Spleen (tissue), 11 donors: ENCODE data around the gene NUDT4. TPM values are rescaled to one million over a fixed set of nuclear protein-coding genes. Genes with fewer than 3 reads are reported as not detected.

Source experiments
- DNase-seq: peaks from one replicate; pipeline ENCODE4 v3.0.0-alpha.2; 2020
- H3K27ac ChIP-seq, 8 donors: fragments of 200-600 bp; sonication (generic) in 7 of 8; 1 replicate in 4 of 8; 2 replicates in 4 of 8; pipeline versions ENCODE4 v1.5.0 to v1.8.0; 2016 to 2021; ENCODE audit warnings: inconsistent platforms in 4 of 8, mild to moderate bottlenecking in 4 of 8, moderate library complexity in 1 of 8
- H3K27me3 ChIP-seq, 7 donors: fragments of 200-600 bp; sonication (generic) in 6 of 7; replicated peaks in 1 of 7; 1 replicate in 4 of 7; 2 replicates in 3 of 7; pipeline versions ENCODE4 v1.5.0 to v1.8.0; 2016 to 2021; ENCODE audit warnings: inconsistent platforms in 3 of 7, mild to moderate bottlenecking in 1 of 7
- H3K36me3 ChIP-seq, 6 donors: fragments of 200-600 bp; sonication (generic) in 5 of 6; 1 replicate in 4 of 6; 2 replicates in 2 of 6; pipeline versions ENCODE4 v1.5.0 to v1.8.0; 2016 to 2021; ENCODE audit warnings: inconsistent platforms in 2 of 6
- H3K4me1 ChIP-seq, 6 donors: fragments of 200-600 bp; sonication (generic) in 5 of 6; 1 replicate in 3 of 6; 2 replicates in 3 of 6; pipeline versions ENCODE4 v1.5.0 to v1.8.0; 2016 to 2021; ENCODE audit warnings: inconsistent platforms in 3 of 6
- H3K4me3 ChIP-seq, 8 donors: fragments of 200-600 bp; sonication (generic) in 7 of 8; 1 replicate in 4 of 8; 2 replicates in 4 of 8; pipeline versions ENCODE4 v1.5.0 to v1.8.0; 2016 to 2021; ENCODE audit warnings: inconsistent platforms in 4 of 8, mild to moderate bottlenecking in 4 of 8, moderate library complexity in 2 of 8
- H3K9me3 ChIP-seq, 8 donors: fragments of 200-600 bp; sonication (generic) in 7 of 8; 1 replicate in 4 of 8; 2 replicates in 4 of 8; pipeline versions ENCODE4 v1.5.0 to v1.8.0; 2016 to 2021; ENCODE audit warnings: inconsistent platforms in 4 of 8
- CTCF ChIP-seq, 11 experiments: fragments of 200-600 bp in 7 of 11; fragments of 450-650 bp in 4 of 11; sonication (generic) in 4 of 11; IDR thresholded peaks in 8 of 11; conservative IDR thresholded peaks in 3 of 11; 1 replicate in 7 of 11; 2 replicates in 4 of 11; pipeline versions ENCODE4 v1.4.0 to v1.8.0; 2016 to 2021; ENCODE audit warnings: antibody characterized with exemption in 11 of 11, inconsistent platforms in 4 of 11, mild to moderate bottlenecking in 1 of 11
- POLR2A ChIP-seq, 3 donors: fragments of 450-650 bp; IDR thresholded peaks; one replicate each; pipeline ENCODE4 v1.5.1; 2017; ENCODE audit warnings: antibody characterized with exemption in 3 of 3, mild to moderate bottlenecking in 1 of 3
- POLR2AphosphoS5 ChIP-seq, 3 donors: sonication (generic); formaldehyde crosslinking; IDR thresholded peaks; one replicate each; pipeline ENCODE4 v1.5.1; 2017; ENCODE audit warnings: antibody characterized with exemption in 3 of 3
- WGBS, 5 donors: extraction: QIAGEN DNeasy Blood & Tissue Kit in 3 of 5; methylation state at CpG; one replicate each; pipeline versions ENCODE4 v1.1.5 to v1.1.7; 2013 to 2018; 5-methylcytosine and 5-hydroxymethylcytosine counted together
- intact Hi-C: fragments of 100-400 bp; cut with DNase I; formaldehyde crosslinking; loops from one replicate; pipeline ENCODE4 v1.15.0; 2023; ENCODE audit warnings: low total_unique reads
- polyA plus RNA-seq, 3 donors: library from polyadenylated mRNA; stranded (reverse); fragments of 200-250 nt; gene quantifications; one replicate each; pipeline ENCODE4 v1.2.1, GENCODE V29; 2013
- total RNA-seq, 7 donors: library from RNA; depleted of rRNA in 3 of 7; stranded (reverse); fragments of >200 nt in 3 of 7; fragmentation: NEBNext Ultra II Directional in 4 of 7; extraction: Animal tissue kit (Norgen Biotek cat#: 25700) in 4 of 7; gene quantifications; one replicate each; pipeline versions ENCODE4 v1.1.0 to v1.2.1, GENCODE V29; 2016 to 2021
- donor health status: healthy with polysubstance abuse.
- donor health status: DM: no; HTN: no; CAD: no; lungs with moderate emphysema.
- donor health status: DM: no; HTN: no; CAD: no.
- donor health status: Bipolar disorder and iron deficiency.
- donor health status: healthy.
- donor health status: DM: no; HTN: no; CAD: no.
- donor health status: DM: yes; HTN: yes; CAD: no.

NUDT4 gene
- total and polyA plus RNA-seq, 10 donors = 14.9 to 59.3 (median 42.2) TPM

- no peak for DNase-seq
- TF ChIP-seq CTCF (IDR thresholded peaks at IDR 0.05 in 8 of 11, conservative IDR thresholded peaks at IDR 0.05 in 3 of 11) (peak; percentile 39 to 79 (median 69)), POLR2A (IDR thresholded peaks at IDR 0.05) (no peak)
- WGBS, 5 donors = 21 to 32% (median 29%) methylated on average over 1 of the region's 1 CpG
- Histone ChIP-seq H3K27ac (no peak overlapping the region), H3K4me1 (peaks cover 39 to 99% (median 77%) of the 10 kb centered on the region in 6 donors), H3K9me3 (no peaks in the 10 kb centered on the region), H3K27me3 (no peaks in the 10 kb centered on the region), H3K4me3 (peak overlapping the region in 1 of 8 donors; percentile 25), H3K36me3 (no peaks in the 10 kb centered on the region)
- intact Hi-C loops = loop anchor here (10.0 kb wide), 2 partner anchors 425 to 635 kb away; no protein-coding TSS in a partner anchor
Observed at GRCh38 chr12:93419388-93420034, 41.8 kb downstream of the NUDT4 start.

DNA sequence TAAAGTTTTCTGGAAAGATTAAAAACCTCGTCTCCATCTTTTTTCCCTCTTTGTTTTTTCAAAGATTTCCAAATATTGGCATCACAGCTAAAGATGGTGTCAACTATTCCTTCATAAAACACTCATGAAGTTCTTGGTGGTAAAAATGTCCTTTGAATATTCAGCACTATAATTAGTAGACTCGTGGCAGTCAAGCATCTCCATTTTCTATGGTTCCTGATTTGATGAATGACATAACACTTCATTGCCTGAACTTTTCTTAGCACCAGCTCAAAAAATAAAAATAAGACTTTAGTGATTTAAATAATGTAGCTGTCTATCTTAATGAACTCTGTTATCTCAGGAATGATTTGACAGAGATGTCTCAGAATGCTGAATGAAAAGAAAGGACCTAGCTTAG lies 44.3 kb downstream of the NUDT4 start:
- no peaks in the 10 kb centered on the region for H3K27me3 ChIP-seq
- 52 to 65% (median 59%) methylated on average over 2 of the region's 2 CpGs for WGBS, 5 donors
- no peaks in the 10 kb centered on the region for H3K9me3 ChIP-seq
- DNase-seq = no peak
- peaks cover 51 to 99% (median 79%) of the 10 kb centered on the region in 6 donors for H3K4me1 ChIP-seq
- H3K36me3 ChIP-seq = no peaks in the 10 kb centered on the region
- intact Hi-C loops = loop anchor here (10.0 kb wide), 1 partner anchor 427 kb away; no protein-coding TSS in a partner anchor
- no peak overlapping the region for H3K27ac ChIP-seq
- TF ChIP-seq CTCF (IDR thresholded peaks at IDR 0.05 in 8 of 11, conservative IDR thresholded peaks at IDR 0.05 in 3 of 11) (no peak), POLR2A (IDR thresholded peaks at IDR 0.05) (no peak), POLR2AphosphoS5 (IDR thresholded peaks at IDR 0.05) (no peak)
- no peak overlapping the region for H3K4me3 ChIP-seq

DNA sequence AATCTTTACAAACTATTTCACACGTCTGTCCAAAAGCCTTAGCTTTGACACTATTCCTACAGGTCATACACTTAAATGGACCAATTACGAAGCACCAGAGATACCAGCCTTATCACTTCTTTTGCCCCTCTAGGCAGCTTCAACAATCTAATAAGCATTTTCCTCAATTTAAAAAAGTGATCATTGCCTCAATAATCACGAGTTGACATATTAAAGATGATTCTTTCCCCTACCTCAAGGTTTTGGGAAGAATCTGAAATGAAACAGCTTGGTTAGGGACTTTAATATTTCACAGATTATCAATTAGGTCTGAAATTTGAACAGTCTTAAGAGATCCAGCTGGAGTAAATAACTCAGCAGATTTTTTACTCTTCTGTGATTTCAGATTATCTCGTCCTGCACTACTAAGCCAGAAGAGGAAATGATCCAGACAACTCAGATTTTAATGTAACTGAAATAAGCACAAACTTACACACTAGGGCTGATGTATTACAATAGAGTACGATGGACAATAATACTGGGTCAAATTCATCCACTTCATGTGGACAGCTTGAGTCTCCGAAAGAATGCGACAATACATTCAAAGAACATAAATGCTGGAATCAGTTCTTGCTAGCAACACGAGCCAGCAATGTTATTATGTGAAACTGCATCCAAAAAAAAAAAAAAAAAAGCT lies 48.1 kb downstream of the NUDT4 start:
- H3K36me3 ChIP-seq = no peaks in the 10 kb centered on the region
- H3K4me3 ChIP-seq = no peak overlapping the region
- intact Hi-C loops = loop anchor here (10.0 kb wide), 1 partner anchor 431 kb away; no protein-coding TSS in a partner anchor
- WGBS, 5 donors = 54 to 65% (median 63%) methylated on average over 8 of the region's 8 CpGs
- H3K9me3 ChIP-seq = no peaks in the 10 kb centered on the region
- no peak for DNase-seq
- TF ChIP-seq POLR2A (IDR thresholded peaks at IDR 0.05) (no peak), CTCF (IDR thresholded peaks at IDR 0.05 in 8 of 11, conservative IDR thresholded peaks at IDR 0.05 in 3 of 11) (no peak), POLR2AphosphoS5 (IDR thresholded peaks at IDR 0.05) (no peak)
- H3K27ac ChIP-seq = peak overlapping the region in 4 of 8 donors; percentile 9 to 50 (median 22)
- H3K4me1 ChIP-seq = peaks cover 57 to 100% (median 83%) of the 10 kb centered on the region in 6 donors
- H3K27me3 ChIP-seq = no peaks in the 10 kb centered on the region

DNA sequence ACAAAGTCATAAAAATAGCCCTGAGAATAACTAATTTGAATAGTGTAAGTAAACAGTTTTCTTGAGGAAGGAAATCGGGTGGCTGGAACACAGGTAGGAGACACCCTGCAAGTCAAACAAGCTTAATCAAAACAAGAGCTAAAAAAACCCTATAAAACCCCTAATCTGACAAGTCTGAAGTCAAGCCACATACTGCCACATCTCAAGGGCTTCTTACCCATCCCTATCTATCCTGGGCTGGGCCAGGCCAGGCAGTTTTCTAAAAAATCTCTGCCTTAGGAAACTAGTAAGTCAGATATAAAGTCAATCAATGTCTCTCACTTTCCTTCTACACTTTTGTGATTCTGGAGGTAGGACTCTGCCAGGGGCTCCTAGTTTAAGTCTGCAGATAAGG lies 48.7 kb downstream of the NUDT4 start:
- Histone ChIP-seq H3K36me3 (no peaks in the 10 kb centered on the region), H3K27me3 (no peaks in the 10 kb centered on the region), H3K9me3 (no peaks in the 10 kb centered on the region), H3K4me1 (peaks cover 57 to 100% (median 83%) of the 10 kb centered on the region in 6 donors), H3K27ac (peak overlapping the region in 4 of 8 donors; percentile 9 to 50 (median 18)), H3K4me3 (no peak overlapping the region)
- WGBS, 5 donors = 29 to 50% (median 40%) methylated on average over 1 of the region's 1 CpG
- DNase-seq = no peak
- intact Hi-C loops = loop anchor here (10.0 kb wide), 1 partner anchor 432 kb away; no protein-coding TSS in a partner anchor
- TF ChIP-seq POLR2A (IDR thresholded peaks at IDR 0.05) (no peak), CTCF (IDR thresholded peaks at IDR 0.05 in 8 of 11, conservative IDR thresholded peaks at IDR 0.05 in 3 of 11) (no peak), POLR2AphosphoS5 (IDR thresholded peaks at IDR 0.05) (no peak)
